Measurements from ENCODE around the gene TMED5.

DNA sequence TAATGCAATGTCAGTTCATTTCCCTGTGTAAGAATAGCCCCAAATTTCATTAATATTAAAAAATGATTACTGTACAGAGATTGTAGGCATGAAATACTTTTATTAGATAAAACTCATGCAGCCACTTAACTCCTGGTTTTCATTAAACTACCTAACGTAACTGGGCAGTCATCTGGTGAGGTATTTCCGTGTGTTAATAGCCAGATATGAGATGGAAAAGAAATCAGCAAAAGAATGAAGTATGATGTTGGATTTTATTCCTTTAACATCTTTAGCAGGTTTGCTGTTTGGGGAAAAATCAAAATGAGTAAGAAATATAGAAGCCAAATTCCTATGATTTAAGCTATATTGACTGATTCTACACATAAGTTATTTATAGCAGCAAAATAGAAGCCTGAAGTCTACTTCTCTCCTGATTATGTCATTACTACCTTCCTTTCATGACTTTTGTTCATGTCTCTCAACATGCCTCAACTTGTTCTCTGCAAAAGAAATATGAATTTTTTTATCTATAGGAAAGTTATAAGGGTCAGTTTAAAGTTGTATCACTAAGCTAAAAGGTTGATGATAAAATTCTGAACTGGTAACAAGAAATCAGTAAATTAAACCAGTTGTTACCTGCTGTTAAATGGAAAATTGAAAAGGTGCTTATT is 42.9 kb upstream of the TMED5 start:
- TF ChIP-seq, protein P1, sequence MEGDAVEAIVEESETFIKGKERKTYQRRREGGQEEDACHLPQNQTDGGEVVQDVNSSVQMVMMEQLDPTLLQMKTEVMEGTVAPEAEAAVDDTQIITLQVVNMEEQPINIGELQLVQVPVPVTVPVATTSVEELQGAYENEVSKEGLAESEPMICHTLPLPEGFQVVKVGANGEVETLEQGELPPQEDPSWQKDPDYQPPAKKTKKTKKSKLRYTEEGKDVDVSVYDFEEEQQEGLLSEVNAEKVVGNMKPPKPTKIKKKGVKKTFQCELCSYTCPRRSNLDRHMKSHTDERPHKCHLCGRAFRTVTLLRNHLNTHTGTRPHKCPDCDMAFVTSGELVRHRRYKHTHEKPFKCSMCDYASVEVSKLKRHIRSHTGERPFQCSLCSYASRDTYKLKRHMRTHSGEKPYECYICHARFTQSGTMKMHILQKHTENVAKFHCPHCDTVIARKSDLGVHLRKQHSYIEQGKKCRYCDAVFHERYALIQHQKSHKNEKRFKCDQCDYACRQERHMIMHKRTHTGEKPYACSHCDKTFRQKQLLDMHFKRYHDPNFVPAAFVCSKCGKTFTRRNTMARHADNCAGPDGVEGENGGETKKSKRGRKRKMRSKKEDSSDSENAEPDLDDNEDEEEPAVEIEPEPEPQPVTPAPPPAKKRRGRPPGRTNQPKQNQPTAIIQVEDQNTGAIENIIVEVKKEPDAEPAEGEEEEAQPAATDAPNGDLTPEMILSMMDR (conservative IDR thresholded peaks at IDR 0.05; ENCODE audit: low read depth in 2 of 2): no peak
- TF ChIP-seq, protein P2, sequence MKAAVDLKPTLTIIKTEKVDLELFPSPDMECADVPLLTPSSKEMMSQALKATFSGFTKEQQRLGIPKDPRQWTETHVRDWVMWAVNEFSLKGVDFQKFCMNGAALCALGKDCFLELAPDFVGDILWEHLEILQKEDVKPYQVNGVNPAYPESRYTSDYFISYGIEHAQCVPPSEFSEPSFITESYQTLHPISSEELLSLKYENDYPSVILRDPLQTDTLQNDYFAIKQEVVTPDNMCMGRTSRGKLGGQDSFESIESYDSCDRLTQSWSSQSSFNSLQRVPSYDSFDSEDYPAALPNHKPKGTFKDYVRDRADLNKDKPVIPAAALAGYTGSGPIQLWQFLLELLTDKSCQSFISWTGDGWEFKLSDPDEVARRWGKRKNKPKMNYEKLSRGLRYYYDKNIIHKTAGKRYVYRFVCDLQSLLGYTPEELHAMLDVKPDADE (IDR thresholded peaks at IDR 0.05): no peak
- TF ChIP-seq, protein P3, sequence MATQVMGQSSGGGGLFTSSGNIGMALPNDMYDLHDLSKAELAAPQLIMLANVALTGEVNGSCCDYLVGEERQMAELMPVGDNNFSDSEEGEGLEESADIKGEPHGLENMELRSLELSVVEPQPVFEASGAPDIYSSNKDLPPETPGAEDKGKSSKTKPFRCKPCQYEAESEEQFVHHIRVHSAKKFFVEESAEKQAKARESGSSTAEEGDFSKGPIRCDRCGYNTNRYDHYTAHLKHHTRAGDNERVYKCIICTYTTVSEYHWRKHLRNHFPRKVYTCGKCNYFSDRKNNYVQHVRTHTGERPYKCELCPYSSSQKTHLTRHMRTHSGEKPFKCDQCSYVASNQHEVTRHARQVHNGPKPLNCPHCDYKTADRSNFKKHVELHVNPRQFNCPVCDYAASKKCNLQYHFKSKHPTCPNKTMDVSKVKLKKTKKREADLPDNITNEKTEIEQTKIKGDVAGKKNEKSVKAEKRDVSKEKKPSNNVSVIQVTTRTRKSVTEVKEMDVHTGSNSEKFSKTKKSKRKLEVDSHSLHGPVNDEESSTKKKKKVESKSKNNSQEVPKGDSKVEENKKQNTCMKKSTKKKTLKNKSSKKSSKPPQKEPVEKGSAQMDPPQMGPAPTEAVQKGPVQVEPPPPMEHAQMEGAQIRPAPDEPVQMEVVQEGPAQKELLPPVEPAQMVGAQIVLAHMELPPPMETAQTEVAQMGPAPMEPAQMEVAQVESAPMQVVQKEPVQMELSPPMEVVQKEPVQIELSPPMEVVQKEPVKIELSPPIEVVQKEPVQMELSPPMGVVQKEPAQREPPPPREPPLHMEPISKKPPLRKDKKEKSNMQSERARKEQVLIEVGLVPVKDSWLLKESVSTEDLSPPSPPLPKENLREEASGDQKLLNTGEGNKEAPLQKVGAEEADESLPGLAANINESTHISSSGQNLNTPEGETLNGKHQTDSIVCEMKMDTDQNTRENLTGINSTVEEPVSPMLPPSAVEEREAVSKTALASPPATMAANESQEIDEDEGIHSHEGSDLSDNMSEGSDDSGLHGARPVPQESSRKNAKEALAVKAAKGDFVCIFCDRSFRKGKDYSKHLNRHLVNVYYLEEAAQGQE (IDR thresholded peaks at IDR 0.05; ENCODE audit: unreplicated experiment): no peak
- TF ChIP-seq EZH2 (IDR thresholded peaks at IDR 0.05; ENCODE audit: low read depth, unreplicated experiment): no peak
